Aorta (tissue), 5 donors: Measurements from ENCODE around the gene GAB3. TPM values are rescaled to one million over a fixed set of nuclear protein-coding genes. Genes with fewer than 3 reads are reported as not detected.
A peak's percentile ranks its signal among the peaks of the same experiment; 100 is the strongest.

Source experiments
- ATAC-seq: fragments of 200-7000 bp; cut with Tn5 transposase; one replicate; pipeline ENCODE4 v1.9.1; 2022; ENCODE audit warnings: moderate library complexity; ENCODE audit not compliant: low FRiP score
- DNase-seq, 2 donors: peaks; one replicate each; pipeline ENCODE4 v3.0.0-alpha.2; 2020
- H3K27ac ChIP-seq, 2 donors: one replicate each; pipeline ENCODE4 v1.5.1; 2013; ENCODE audit warnings: low read length in 2 of 2, mild to moderate bottlenecking in 2 of 2, moderate library complexity in 2 of 2, control low read depth in 1 of 2, inconsistent platforms in 1 of 2, low read depth in 1 of 2
- H3K27me3 ChIP-seq, 2 donors: one replicate each; pipeline ENCODE4 v1.6.1; 2013; ENCODE audit warnings: control low read depth in 1 of 2, low read length in 1 of 2, mild to moderate bottlenecking in 1 of 2, moderate library complexity in 1 of 2; ENCODE audit not compliant: insufficient read depth in 2 of 2, control insufficient read depth in 1 of 2
- H3K36me3 ChIP-seq, 2 donors: one replicate each; pipeline ENCODE4 v1.6.1; 2013; ENCODE audit warnings: control low read depth in 1 of 2, low read length in 1 of 2, mild to moderate bottlenecking in 1 of 2; ENCODE audit not compliant: insufficient read depth in 2 of 2, control insufficient read depth in 1 of 2
- H3K4me1 ChIP-seq, 2 donors: one replicate each; pipeline ENCODE4 v1.6.1; 2013; ENCODE audit warnings: low read length in 2 of 2, control low read depth in 1 of 2, mild to moderate bottlenecking in 1 of 2, moderate library complexity in 1 of 2; ENCODE audit not compliant: insufficient read depth in 2 of 2, control insufficient read depth in 1 of 2
- H3K4me3 ChIP-seq, 2 donors: one replicate each; pipeline ENCODE4 v1.5.1; 2013; ENCODE audit warnings: low read length in 2 of 2, control low read depth in 1 of 2, mild to moderate bottlenecking in 1 of 2
- H3K9me3 ChIP-seq: one replicate; pipeline ENCODE4 v1.6.1; 2013; ENCODE audit warnings: mild to moderate bottlenecking, low read length; ENCODE audit not compliant: control insufficient read depth
- WGBS, 2 donors: extraction: QIAGEN DNeasy Blood & Tissue Kit; methylation state at CpG; one replicate each; pipeline ENCODE4 v1.1.7; 2013; 5-methylcytosine and 5-hydroxymethylcytosine counted together
- intact Hi-C, 2 donors: fragments of 100-400 bp; cut with DNase I; formaldehyde crosslinking; loops; one replicate each; pipeline versions ENCODE4 v1.14.2 to v1.15.0; 2022
- polyA plus RNA-seq, 2 donors: library from polyadenylated mRNA; stranded (reverse); fragments of 200-250 nt; gene quantifications; one replicate each; pipeline ENCODE4 v1.2.3, GENCODE V29; 2013
- total RNA-seq, 2 donors: library from RNA; stranded (reverse); fragmentation: NEBNext Ultra II Directional; extraction: Animal tissue kit (Norgen Biotek cat#: 25700); gene quantifications; one replicate each; pipeline ENCODE4 v1.2.1, GENCODE V29; 2021
- donor health status: healthy with polysubstance abuse.
- donor health status: Bipolar disorder and iron deficiency.
- donor health status: DM: no; HTN: no; CAD: no.
- donor health status: DM: no; HTN: no; CAD: no.
- donor health status: DM: yes; HTN: yes; CAD: no.

The GAB3 gene
- total and polyA plus RNA-seq, 4 donors: 1.6 to 12.8 (median 4.6) TPM

GRCh38 chrX:154729439-154729838 lies 21.4 kb downstream of the GAB3 start:
- no peaks in the 10 kb centered on the region for H3K36me3 ChIP-seq
- H3K27ac ChIP-seq: peak overlapping the region in 1 of 2 donors; percentile 86
- intact Hi-C loops: no loop called here
- no peaks in the 10 kb centered on the region for H3K9me3 ChIP-seq
- H3K4me3 ChIP-seq: no peak overlapping the region
- DNase-seq: no peak
- H3K4me1 ChIP-seq: peaks cover 3 to 8% of the 10 kb centered on the region in 2 donors
- H3K27me3 ChIP-seq: no peaks in the 10 kb centered on the region
- peak; percentile 45 for ATAC-seq
- WGBS, 2 donors: 63 to 64% methylated on average over 3 of the region's 3 CpGs

DNA sequence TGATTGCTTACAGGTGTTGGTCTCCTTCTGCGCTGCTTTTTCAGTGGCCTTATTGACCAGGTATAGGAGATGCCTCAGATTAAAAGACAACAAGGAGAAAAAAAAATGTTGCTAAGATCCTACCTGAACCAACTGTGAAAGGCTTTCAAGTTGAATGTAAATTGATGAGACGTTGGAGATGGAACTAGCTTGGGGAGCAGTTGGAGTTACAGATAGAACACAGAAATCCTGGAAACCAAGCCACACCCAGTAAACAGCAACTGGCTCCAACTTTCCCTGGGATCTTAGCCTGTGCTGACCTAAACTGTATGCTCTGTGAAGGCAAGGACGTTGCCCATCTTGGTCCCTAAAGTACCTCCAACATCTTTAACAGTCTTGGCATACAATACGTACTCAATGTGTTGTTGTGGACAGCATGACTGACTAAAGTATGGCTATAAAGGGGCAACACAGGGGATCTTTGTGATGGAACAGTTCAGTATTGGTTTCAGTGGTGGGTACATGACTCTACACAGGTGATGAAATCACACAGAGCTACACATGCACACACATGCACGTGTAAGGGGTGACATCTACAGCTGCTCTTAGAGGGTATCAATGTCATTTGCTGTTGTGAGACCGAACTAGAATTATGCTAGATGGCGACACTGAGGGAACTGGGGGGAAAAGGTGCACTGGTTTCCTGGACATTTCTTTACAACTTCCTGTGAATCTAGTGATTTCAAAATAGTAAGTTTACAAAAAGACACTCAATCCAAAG lies 22.3 kb downstream of the GAB3 start:
- 63 to 79% methylated on average over 7 of the region's 7 CpGs for WGBS, 2 donors
- peak overlapping the region; percentile 7 to 92 for H3K27ac ChIP-seq
- no peaks in the 10 kb centered on the region for H3K27me3 ChIP-seq
- H3K9me3 ChIP-seq: no peaks in the 10 kb centered on the region
- DNase-seq (no peak), ATAC-seq (no peak)
- no peak overlapping the region for H3K4me3 ChIP-seq
- no peaks in the 10 kb centered on the region for H3K36me3 ChIP-seq
- intact Hi-C loops: no loop called here
- peaks cover 3 to 8% of the 10 kb centered on the region in 2 donors for H3K4me1 ChIP-seq

- no peaks in the 10 kb centered on the region for H3K27me3 ChIP-seq
- peak; percentile 55 for ATAC-seq
- H3K9me3 ChIP-seq: no peaks in the 10 kb centered on the region
- 5 to 27% methylated on average over 3 of the region's 3 CpGs for WGBS, 2 donors
- intact Hi-C loops: no loop called here
- peaks cover 3 to 8% of the 10 kb centered on the region in 2 donors for H3K4me1 ChIP-seq
- H3K27ac ChIP-seq: peak overlapping the region; percentile 7 to 92
- peak overlapping the region in 1 of 2 donors; percentile 9 for H3K4me3 ChIP-seq
- DNase-seq: peak; percentile 60 to 82
- no peaks in the 10 kb centered on the region for H3K36me3 ChIP-seq
These were observed 23.0 kb downstream of the GAB3 start for GRCh38 chrX:154727871-154728270.

DNA sequence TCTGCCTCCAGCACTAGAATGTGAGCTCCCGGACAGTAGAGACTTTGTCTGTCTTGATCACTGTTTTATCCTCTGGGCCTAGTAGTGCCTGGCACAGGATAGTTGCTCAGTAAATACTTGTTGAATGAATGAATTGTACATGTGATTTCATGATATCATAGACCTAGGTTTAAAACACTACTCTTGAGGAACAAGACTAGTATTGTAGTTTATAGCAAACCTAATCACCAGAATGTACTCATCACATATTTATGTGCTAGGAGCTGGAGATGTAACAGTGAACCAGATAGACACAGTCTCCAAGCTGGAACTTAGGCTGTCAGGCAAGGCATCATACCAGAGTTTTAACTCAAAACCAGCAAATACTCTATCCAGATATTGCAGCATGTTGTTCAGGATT lies 23.5 kb downstream of the GAB3 start:
- H3K27ac ChIP-seq: peak overlapping the region; percentile 37 to 67
- H3K4me1 ChIP-seq: peaks cover 3 to 8% of the 10 kb centered on the region in 2 donors
- 55 to 68% methylated on average over 1 of the region's 1 CpG for WGBS, 2 donors
- H3K4me3 ChIP-seq: peak overlapping the region in 1 of 2 donors; percentile 9
- intact Hi-C loops: no loop called here
- no peaks in the 10 kb centered on the region for H3K27me3 ChIP-seq
- DNase-seq (no peak), ATAC-seq (no peak)
- no peaks in the 10 kb centered on the region for H3K36me3 ChIP-seq
- no peaks in the 10 kb centered on the region for H3K9me3 ChIP-seq

DNA sequence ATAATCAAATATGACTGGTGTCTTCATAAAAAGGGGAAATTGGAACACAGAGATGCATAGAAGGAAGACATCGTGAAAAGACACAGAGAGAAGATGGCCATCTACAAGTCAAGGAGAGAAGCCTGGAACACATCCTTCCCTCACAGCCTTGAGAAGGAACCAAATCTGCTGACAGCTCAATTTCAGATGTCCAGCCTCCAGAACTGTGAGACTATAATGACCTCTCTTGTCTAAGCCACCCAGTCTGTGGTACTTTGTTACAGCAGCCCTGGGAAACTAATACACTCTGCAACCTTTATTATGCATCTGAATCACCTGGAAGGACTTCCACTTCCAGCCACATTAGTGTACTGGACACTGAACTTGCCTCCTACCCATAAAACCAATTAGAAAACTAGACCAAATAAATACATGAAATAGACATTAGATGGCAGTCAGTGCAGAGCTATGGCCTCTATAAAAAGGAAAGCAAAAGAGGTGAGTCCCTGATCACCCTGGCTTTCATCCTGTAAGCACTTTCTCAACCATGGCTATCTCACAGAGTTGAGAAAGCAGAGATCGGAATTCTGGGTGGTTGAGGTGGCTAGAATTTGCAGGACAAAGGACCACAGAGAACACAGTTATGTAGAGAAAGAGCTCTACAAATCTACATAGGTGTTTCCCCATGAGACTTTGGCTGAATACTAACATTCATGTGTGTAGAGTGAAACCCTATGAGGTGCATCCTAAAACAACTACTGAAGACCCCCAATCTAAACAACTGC lies 25.7 kb downstream of the GAB3 start:
- ATAC-seq (no peak), DNase-seq (no peak)
- H3K9me3 ChIP-seq: no peaks in the 10 kb centered on the region
- H3K27ac ChIP-seq: peak overlapping the region in 1 of 2 donors; percentile 40
- H3K4me1 ChIP-seq: peaks cover 2 to 8% of the 10 kb centered on the region in 2 donors
- H3K36me3 ChIP-seq: no peaks in the 10 kb centered on the region
- intact Hi-C loops: no loop called here
- WGBS, 2 donors: 83 to 95% methylated on average over 2 of the region's 2 CpGs
- no peak overlapping the region for H3K4me3 ChIP-seq
- no peaks in the 10 kb centered on the region for H3K27me3 ChIP-seq

GRCh38 chrX:154721155-154721554 lies 29.7 kb downstream of the GAB3 start:
- intact Hi-C loops: no loop called here
- no peaks in the 10 kb centered on the region for H3K36me3 ChIP-seq
- H3K27me3 ChIP-seq: no peaks in the 10 kb centered on the region
- ATAC-seq: no peak
- H3K4me1 ChIP-seq: no peaks in the 10 kb centered on the region
- no peaks in the 10 kb centered on the region for H3K9me3 ChIP-seq
- no peak for DNase-seq
- H3K4me3 ChIP-seq: no peak overlapping the region
- H3K27ac ChIP-seq: no peak overlapping the region
- 86 to 99% methylated on average over 3 of the region's 3 CpGs for WGBS, 2 donors

DNA sequence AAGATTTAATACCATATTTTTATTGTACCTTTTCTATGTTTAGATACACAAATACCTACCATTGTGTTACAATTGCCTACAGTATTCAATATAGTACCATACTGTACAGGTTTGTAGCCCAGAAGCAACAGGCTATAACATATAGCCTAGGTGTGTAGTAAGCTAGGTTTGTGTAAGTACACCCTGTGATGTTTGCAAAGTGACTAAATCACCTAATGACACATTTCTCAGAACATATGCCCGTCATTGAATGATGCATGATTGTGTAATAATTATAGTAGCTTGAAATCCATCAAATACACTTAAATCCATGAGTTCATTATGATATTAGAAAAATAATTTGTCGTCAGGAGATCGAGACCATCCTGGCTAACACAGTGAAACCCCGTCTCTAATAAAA lies 30.8 kb downstream of the GAB3 start:
- Histone ChIP-seq H3K27ac (no peak overlapping the region), H3K27me3 (no peaks in the 10 kb centered on the region), H3K4me3 (no peak overlapping the region), H3K9me3 (no peaks in the 10 kb centered on the region), H3K4me1 (no peaks in the 10 kb centered on the region), H3K36me3 (no peaks in the 10 kb centered on the region)
- intact Hi-C loops: no loop called here
- 73 to 75% methylated on average over 4 of the region's 4 CpGs for WGBS, 2 donors
- no peak for DNase-seq
- ATAC-seq: no peak

GRCh38 chrX:154719132-154719675 lies 31.7 kb downstream of the GAB3 start:
- Histone ChIP-seq H3K27ac (no peak overlapping the region), H3K36me3 (no peaks in the 10 kb centered on the region), H3K4me1 (no peaks in the 10 kb centered on the region), H3K27me3 (no peaks in the 10 kb centered on the region), H3K9me3 (no peaks in the 10 kb centered on the region), H3K4me3 (no peak overlapping the region)
- intact Hi-C loops: loop anchor here in 1 of 2 donors (5.0 kb wide), 1 partner anchor 33 kb away; the partner anchor contains the start of gene GAB3
- ATAC-seq: no peak
- no peak for DNase-seq
- whole genome bisulfite sequencing, 2 donors: 71 to 87% methylated on average over 6 of the region's 6 CpGs
